K562 (cell line): ENCODE measurements around the gene GRIK1. TPM values are rescaled to one million over a fixed set of nuclear protein-coding genes. Genes with fewer than 3 reads are reported as not detected.
A peak's percentile ranks its signal among the peaks of the same experiment; 100 is the strongest.

Source experiments
- CLOCK ChIP-seq: fragments of 250-450 bp; sonication (Bioruptor Pico); IDR thresholded peaks from 2 replicates; pipeline ENCODE4 v1.4.0; 2020; ENCODE audit warnings: mild to moderate bottlenecking, moderate library complexity, borderline replicate concordance
- MGA ChIP-seq: fragments of 450-650 bp; IDR thresholded peaks from 2 replicates; pipeline ENCODE4 v1.6.1; 2016; ENCODE audit warnings: mild to moderate bottlenecking, moderate library complexity
- MLX ChIP-seq, 2 experiments: fragments of 450-650 bp in 1 of 2; sonication (generic) in 1 of 2; formaldehyde crosslinking; conservative IDR thresholded peaks; 2 replicates each; pipeline versions ENCODE4 v1.4.0 to v1.8.1; 2020 to 2022; ENCODE audit warnings: mild to moderate bottlenecking in 1 of 2, missing genetic modification reagents in 1 of 2
- POLR3G ChIP-seq: IDR thresholded peaks from 2 replicates; pipeline ENCODE4 v1.6.1; 2011; ENCODE audit not compliant: insufficient read length, insufficient replicate concordance; ENCODE audit errors: extremely low read depth
- PTRF ChIP-seq: fragments of 450-650 bp; IDR thresholded peaks from 2 replicates; pipeline ENCODE4 v1.6.1; 2016; ENCODE audit warnings: mild to moderate bottlenecking, missing genetic modification characterization, missing compliant biosample characterization
- SMARCB1 ChIP-seq: IDR thresholded peaks from 2 replicates; pipeline ENCODE4 v1.6.1; 2011; ENCODE audit warnings: improper control_type of control experiment, low read depth; ENCODE audit not compliant: insufficient read length
- TOE1 ChIP-seq, 2 experiments: fragments of 450-650 bp in 1 of 2; sonication (generic) in 1 of 2; formaldehyde crosslinking in 1 of 2; IDR thresholded peaks; 2 replicates each; pipeline versions ENCODE4 v1.7.1 to v1.8.0; 2016 to 2022; ENCODE audit warnings: borderline replicate concordance in 2 of 2, mild to moderate bottlenecking in 2 of 2, antibody characterized with exemption in 1 of 2, inconsistent platforms in 1 of 2, low read depth in 1 of 2, missing genetic modification reagents in 1 of 2, moderate library complexity in 1 of 2
- U2AF2 ChIP-seq: fragments of 200-400 bp; formaldehyde crosslinking; optimal IDR thresholded peaks from 2 replicates; pipeline ENCODE3; 2017; ENCODE audit warnings: low read depth, mild to moderate bottlenecking, low read length
- ZNF121 ChIP-seq: sonication (generic); formaldehyde crosslinking; conservative IDR thresholded peaks from 2 replicates; pipeline ENCODE4 v1.8.0; 2022; ENCODE audit warnings: missing genetic modification reagents
- ZNF766 ChIP-seq: fragments of 200-800 bp; sonication (Bioruptor generic); conservative IDR thresholded peaks from 2 replicates; pipeline ENCODE4 v1.6.1; 2016; ENCODE audit warnings: missing genetic modification characterization, missing compliant biosample characterization
- polyA plus RNA-seq, 8 experiments: library from polyadenylated mRNA; depleted of rRNA in 4 of 8; stranded (reverse) in 5 of 8; unstranded in 3 of 8; fragments of >200 nt; fragmentation: Nextera tagmentation in 2 of 8; fragmentation: Illumina TruSeq in 1 of 8; extraction: Ambion mirVana in 2 of 8; extraction: Trizol in 1 of 8; gene quantifications; 2 replicates each; pipeline versions ENCODE4 v1.2.1 to v1.2.3, GENCODE V29; 2011 to 2014; ENCODE audit warnings: inconsistent platforms in 1 of 8, missing spikeins in 1 of 8
- total RNA-seq, 7 experiments: library from RNA; depleted of rRNA in 6 of 7; stranded (reverse); fragments of >200 nt in 6 of 7; fragmentation: Illumina TruSeq in 2 of 7; extraction: Trizol in 2 of 7; gene quantifications; 2 replicates each; pipeline versions ENCODE4 v1.2.1 to v1.2.3, GENCODE V29; 2011 to 2021; ENCODE audit warnings: low replicate concordance in 1 of 7

The GRIK1 gene
- total and polyA plus RNA-seq, 9 of the 15 experiments (the other 6 are each of a cell fraction or from before 2014, with no cell fraction given): 0.17 to 2.8 (median 0.53) TPM

GRCh38 chr21:29643289-29643688 lies 296.5 kb downstream of the GRIK1 start (continued):
- TF ChIP-seq CLOCK (CRISPR knock-in tag) (peak; percentile 53; the same call in 1 of the 2 replicates), MLX (CRISPR knock-in tag; conservative IDR thresholded peaks at IDR 0.05) (no peak), MGA (peak; percentile 74), SMARCB1 (no peak), PTRF (tag) (no peak; the same call in 1 of the 2 replicates), ZNF121 (CRISPR knock-in tag) (no peak), U2AF2 (no peak), POLR3G (no peak), TOE1 (IDR thresholded peaks at IDR 0.05; ENCODE audit: borderline replicate concordance) (no peak), TOE1 (CRISPR knock-in tag; IDR thresholded peaks at IDR 0.05; ENCODE audit: borderline replicate concordance, low read depth) (no peak), ZNF766 (peak; percentile 34; the same call in 1 of the 2 replicates)
